HG02610 (cell line): ENCODE measurements around the gene CMKLR1.

Experiments
- ATAC-seq: cut with Tn5 transposase; IDR thresholded peaks from one replicate; pipeline ENCODE4 v1.9.1; 2021; ENCODE audit warnings: mild to moderate bottlenecking, moderate library complexity; ENCODE audit not compliant: unreplicated experiment

Gene CMKLR1

GRCh38 chr12:108302016-108302402 is 37.1 kb downstream of the CMKLR1 start:
- no peak for ATAC-seq

DNA sequence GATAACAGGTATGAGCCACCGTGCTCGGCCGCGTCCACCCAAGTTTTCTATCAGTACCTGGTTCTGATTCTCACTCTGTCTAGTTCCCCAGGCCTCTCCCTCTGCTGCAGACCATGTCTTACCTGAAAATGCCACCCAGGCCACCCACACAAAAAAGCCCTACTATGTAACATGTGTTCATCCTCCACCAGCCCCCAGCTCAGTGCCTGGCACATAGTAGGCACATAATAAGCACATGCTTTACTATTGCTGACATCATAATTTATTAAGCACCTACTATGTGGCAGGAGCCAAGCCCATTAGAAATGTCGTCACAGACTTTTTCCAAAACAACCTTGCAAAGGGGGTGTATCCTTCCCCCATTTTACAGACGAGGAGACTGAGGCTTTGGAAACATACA is 37.8 kb downstream of the CMKLR1 start:
- ATAC-seq, result no peak

DNA sequence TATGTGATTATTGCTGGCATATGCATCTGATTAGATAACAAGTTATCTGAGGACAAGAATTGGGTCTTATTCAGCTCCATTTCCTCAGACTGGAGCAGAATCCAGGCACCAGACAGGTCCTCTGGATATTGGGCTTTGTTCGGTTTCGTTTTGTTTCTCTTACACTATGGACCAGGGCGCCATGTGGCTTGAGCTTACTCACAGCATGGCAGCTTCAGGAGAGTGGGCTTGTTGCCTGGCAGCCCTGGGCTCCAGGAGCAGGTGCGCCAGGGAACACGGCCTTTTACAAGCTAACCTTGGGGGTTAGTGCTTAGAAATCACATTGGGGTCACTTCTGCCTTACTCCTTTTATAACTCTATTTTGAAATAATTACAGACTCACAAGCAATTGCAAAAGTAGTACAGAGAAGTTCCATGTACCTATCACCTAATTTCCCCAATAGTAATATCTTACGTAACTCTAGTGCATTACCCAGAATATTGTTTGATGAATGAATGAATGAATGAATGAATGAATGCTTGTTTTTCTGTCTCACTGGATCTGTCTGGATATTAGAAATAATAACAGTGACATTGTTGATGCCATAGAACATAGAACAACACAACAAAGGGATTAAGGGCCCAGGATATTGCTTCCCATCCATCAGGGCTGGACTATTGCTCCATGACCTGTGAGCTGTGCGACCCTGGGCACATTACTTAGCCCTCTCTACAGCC is 39.0 kb downstream of the CMKLR1 start:
- ATAC-seq, result no peak

GRCh38 chr12:108299516-108299915 is 39.6 kb downstream of the CMKLR1 start:
- no peak for ATAC-seq

GRCh38 chr12:108298761-108299275 is 40.3 kb downstream of the CMKLR1 start:
- no peak for ATAC-seq

GRCh38 chr12:108297895-108298760 is 41.0 kb downstream of the CMKLR1 start:
- peak; percentile 69 for ATAC-seq

DNA sequence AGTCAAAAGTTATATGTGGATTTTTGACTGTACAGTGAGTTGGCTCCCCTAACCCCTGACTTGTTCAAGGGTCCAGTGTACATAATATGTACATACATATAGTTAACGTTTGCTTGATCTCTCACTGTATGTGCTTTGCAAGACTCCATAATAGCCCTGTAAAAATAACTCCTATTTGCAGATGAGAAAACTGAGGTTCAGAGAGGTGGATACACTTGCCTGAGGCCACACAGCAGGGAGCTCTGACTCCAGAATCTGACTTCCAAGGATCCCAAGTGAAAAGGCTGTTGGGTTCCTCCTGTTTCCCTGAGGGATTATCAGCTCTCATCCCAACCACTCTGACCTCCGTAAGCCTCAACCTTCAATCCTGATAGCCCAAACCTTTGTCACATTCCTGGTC is 41.7 kb downstream of the CMKLR1 start:
- no peak for ATAC-seq

DNA sequence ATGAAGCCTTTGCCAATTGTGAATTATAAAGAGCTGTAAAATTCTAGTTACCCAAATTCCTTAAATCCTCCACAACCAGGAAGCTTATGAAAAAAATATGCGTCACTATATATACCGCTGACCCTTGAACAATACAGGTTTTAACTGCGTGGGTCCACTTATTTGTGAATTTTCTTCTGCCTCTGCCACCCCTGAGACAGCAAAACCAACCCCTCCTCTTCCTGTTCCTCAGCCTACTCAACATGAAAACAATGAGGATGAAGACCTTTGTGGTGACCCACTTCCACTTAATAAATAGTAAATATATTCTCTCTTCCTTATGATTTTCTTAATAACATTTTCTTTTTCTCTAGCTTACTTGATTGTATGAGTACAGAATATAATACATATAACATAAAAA is 42.2 kb downstream of the CMKLR1 start:
- no peak for ATAC-seq

GRCh38 chr12:108295641-108296040 is 43.5 kb downstream of the CMKLR1 start:
- ATAC-seq, result no peak

DNA sequence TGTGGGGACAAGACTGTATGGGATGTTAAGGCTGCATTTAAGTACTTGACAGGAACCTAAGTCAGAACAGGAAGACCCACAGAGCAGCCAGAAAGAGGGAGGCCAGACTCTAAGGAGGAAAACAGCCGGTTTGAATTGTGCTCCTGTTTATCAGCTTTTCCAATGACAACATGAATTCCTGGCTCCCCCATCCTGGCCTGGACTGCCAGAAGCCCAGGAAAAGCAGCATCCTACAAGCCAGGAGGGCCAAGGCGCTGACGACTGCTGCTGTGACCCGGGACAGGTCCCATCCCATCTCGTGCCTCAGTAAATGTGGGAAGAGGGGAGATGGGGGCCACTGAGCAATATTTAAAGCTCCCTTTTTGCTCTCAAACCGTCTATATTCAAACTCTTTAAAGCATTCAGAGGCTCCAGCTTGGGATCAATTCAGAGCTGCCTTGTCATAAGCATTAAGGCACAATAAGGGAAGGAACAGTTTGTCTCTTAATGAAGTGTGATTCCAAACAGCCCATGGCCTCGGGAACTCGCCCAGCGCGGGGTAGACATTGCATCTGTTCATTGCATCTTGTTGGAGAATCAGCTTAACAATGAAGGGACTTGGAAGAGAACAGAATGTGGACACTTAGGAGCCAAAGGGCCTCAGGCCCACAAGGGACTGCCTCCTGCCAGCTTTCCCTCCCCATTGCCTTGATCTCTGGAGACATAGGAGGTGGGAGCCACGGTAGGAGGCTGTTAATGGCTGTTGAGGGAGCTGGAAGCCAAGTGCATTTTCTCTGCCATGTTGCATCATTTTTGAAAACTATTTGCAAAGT is 49.6 kb downstream of the CMKLR1 start:
- no peak for ATAC-seq

DNA sequence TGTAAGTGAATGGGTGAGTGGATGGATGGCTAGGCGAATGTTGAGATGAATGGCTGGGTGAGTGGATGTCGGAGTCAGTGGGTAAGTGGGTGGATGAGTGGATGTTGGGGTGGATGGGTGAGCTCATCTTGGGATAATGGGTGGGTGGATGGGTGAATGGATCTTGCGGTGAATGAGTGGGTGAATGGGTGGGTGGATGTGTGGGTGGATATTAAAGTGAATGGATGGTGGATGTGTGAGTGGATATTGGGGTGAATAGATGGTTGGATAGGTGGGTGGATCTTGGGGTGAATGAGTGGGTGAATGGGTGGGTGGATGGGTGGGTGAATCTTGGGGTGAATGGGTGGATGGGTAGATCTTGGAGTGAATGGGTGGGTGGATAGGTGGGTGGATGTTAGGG is 51.9 kb downstream of the CMKLR1 start:
- no peak for ATAC-seq

DNA sequence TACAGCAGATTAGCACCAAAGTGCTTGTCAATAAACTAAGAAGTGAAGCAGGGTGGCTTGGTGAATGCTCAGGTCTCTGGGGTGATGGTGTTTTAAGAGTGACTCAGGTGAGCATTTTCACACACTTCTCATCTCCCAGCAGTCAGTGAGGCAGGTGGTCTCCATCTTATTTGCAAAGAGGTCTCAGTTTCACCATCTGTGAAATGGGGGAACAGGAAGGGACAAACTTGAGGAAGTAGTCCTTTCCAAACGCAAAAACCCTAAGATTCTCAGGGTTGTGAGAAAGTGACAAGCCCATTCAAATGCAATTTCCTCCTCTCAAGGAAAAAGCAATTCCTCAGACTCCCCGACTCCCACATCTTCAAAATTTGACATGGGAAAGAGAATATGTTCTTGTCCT is 54.1 kb downstream of the CMKLR1 start:
- no peak for ATAC-seq

DNA sequence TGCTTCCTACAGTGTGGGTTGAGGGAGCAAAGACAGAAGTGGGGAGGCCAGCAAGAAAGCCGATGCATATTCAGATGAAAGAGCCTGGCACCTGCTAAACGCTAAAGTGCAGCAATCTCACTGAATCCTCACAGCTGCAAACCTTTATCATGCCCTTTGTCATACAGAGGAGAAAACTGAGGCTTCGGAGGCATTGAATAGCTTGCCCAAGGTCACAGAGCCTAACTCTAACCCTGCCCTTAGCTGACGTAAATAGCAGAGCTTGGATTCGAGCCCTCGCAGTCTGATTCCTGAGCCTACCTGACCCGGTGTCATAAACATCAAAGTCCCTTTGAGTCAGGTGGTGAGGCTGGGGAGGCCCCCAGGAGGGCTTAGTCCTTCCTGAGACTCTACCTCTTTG is 54.9 kb downstream of the CMKLR1 start:
- no peak for ATAC-seq

GRCh38 chr12:108282676-108283075 is 56.4 kb downstream of the CMKLR1 start:
- no peak for ATAC-seq

DNA sequence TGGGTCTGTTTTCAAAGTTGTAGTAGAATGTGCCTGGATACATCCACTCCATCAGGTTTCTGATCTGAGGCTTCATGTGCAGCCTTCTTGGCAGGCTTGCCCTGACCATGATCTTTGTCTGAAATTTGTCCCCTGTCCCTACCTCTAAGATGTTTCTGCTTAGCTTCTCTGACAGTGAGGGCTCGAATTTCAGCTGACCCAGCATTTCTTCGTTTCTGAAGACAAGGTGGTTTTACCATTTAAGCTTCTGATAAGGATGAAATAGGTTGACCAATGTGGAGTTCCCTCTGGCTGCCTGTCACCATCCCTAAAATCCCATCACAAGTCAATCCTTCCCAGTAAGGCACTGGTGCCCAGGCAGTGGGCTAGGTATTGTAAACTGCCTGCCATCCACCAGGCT is 57.0 kb downstream of the CMKLR1 start:
- no peak for ATAC-seq

- no peak for ATAC-seq
Measured at GRCh38 chr12:108277613-108278012, 61.5 kb downstream of the CMKLR1 start.

DNA sequence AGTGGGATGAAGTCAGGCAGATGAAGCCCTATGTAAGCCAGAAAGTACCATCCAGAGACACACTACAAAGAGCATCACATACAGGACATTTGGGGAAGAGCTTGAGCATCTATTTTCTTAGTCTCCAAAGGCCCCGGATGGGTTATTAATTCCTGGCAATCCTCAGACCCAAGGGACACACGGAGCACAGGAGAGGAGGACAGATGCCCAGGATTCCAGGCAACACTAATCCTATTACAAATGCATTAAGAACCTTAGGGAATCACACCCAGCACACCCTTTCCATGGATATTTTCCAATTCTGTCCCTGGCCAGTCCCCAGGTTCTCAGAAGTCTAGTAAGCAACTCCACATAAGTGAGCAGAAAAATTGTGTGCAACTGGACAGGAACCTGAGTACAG is 65.9 kb downstream of the CMKLR1 start:
- no peak for ATAC-seq

- no peak for ATAC-seq
Measured at GRCh38 chr12:108271951-108272872, 66.9 kb downstream of the CMKLR1 start.

DNA sequence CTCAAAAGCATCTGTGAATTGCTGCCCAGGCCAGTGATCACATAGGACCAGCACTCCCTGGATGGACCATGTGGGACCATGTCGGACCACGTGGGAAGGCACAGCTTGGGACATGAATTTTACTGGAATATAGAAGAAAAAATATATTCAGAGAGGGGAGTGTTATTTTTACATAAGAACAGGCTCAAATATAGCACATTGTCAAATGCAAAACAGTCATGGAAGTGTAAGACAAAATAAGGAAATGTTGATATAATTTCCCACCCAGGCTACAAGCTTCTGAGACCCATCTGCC is 68.3 kb downstream of the CMKLR1 start:
- no peak for ATAC-seq

DNA sequence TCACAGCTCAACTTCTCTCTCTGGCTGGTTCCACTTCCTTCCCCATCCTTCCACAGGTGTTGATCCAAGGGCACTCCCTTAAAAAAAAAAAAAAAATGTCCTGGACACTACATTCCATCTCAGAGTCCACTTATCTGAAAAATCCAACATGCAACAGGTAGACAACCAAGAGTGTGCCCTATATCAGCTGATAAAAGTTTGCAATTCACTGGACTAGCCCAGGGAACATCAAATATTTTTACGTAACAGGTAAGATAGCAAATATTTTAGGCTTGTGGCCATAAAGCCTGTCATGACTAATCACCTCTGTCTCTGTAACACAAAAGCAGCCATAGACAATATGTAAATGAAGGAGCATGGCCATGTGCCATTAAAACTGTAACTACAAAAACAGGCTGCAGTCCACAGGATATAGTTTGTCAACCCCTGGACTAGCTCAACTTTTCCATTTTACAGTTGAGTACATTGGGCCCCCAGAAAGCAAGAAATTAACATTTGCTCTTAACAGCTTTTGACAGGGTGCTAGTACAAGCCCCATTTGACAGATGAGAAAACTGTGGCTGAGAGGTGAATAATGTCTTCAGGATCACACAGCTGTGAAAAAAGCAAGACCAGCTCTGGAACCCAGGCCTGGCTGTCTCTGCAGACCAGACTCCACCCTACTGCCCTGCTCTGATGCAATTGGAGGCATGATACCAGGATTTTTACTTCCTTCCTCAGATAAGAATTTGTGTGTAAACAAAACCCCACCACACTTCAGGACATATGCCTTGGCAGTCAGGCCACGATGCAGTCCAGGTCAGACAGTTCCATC is 68.9 kb downstream of the CMKLR1 start:
- no peak for ATAC-seq
